HFFc6 (cell line): ENCODE measurements around the gene FOXRED2. TPM values are rescaled to one million over a fixed set of nuclear protein-coding genes. Genes with fewer than 3 reads are reported as not detected.

Source experiments
- DNase-seq: peaks from one replicate; pipeline ENCODE4 v3.0.0-alpha.2; 2018
- H3K27ac Mint-ChIP-seq: 2 replicates; pipeline ENCODE4 v1.8.0; 2020; ENCODE audit warnings: mild to moderate bottlenecking, mixed read lengths
- H3K27me3 Mint-ChIP-seq: 2 replicates; pipeline ENCODE4 v1.8.0; 2021; ENCODE audit warnings: mild to moderate bottlenecking, moderate library complexity, mixed read lengths; ENCODE audit not compliant: insufficient read depth
- H3K36me3 Mint-ChIP-seq: 2 replicates; pipeline ENCODE4 v1.8.0; 2021; ENCODE audit warnings: low read depth, mixed read lengths
- H3K4me1 Mint-ChIP-seq: 2 replicates; pipeline ENCODE4 v1.8.0; 2020; ENCODE audit warnings: low read depth, mixed read lengths
- H3K4me3 Mint-ChIP-seq: 2 replicates; pipeline ENCODE4 v1.8.0; 2020; ENCODE audit warnings: mild to moderate bottlenecking, moderate library complexity, mixed read lengths
- H3K9me3 Mint-ChIP-seq: 2 replicates; pipeline ENCODE4 v1.8.0; 2020; ENCODE audit warnings: mild to moderate bottlenecking, mixed read lengths
- CTCF ChIP-seq: fragments of 200-600 bp; sonication (generic); IDR thresholded peaks from 2 replicates; pipeline ENCODE4 v1.5.0; 2021; ENCODE audit warnings: antibody characterized with exemption, mild to moderate bottlenecking
- total RNA-seq, 6 experiments: library from RNA; stranded (reverse); fragmentation: NEBNext Ultra II Directional; extraction: Animal tissue kit (Norgen Biotek cat#: 25700); gene quantifications; 2 replicates in 1 of 6; 3 replicates in 5 of 6; pipeline ENCODE4 v1.2.3, GENCODE V29; 2021

Gene FOXRED2
- total RNA-seq, 6 experiments from 2014 or later = 2.8 to 4.7 (median 4.2) TPM

DNA sequence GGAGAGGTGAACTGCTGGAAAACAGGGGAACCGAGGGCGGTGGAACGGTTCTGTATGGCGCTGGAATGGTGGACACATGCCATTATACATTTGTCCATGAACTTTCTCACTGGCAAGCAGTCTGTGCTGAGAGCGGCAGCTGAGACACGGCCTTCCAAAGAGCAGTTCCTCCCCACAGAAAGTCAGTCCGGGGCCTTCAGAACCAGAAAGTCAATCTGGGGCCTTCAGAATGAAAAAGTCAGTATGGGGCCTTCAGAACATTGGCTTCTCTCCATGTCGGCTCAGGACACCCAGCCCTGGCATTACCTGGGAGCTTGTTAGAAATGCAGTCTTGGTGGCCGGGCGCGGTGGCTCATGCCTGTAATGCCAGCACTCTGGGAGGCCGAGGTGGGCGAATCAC lies 34.2 kb downstream of the FOXRED2 start:
- Mint-ChIP-seq H3K36me3 (peaks cover 31% of the 10 kb centered on the region), H3K4me3 (no peak overlapping the region), H3K4me1 (peaks cover 47% of the 10 kb centered on the region), H3K27me3 (no peaks in the 10 kb centered on the region; the same call in 1 of the 2 replicates), H3K9me3 (no peaks in the 10 kb centered on the region), H3K27ac (peak overlapping the region; percentile 86)
- DNase-seq = no peak
- TF ChIP-seq CTCF = no peak

GRCh38 chr22:36471341-36471821 lies 35.5 kb downstream of the FOXRED2 start:
- Mint-ChIP-seq H3K4me1 (peaks cover 60% of the 10 kb centered on the region), H3K27me3 (no peaks in the 10 kb centered on the region; the same call in 1 of the 2 replicates), H3K4me3 (peak overlapping the region; percentile 44), H3K36me3 (peaks cover 25% of the 10 kb centered on the region), H3K9me3 (no peaks in the 10 kb centered on the region), H3K27ac (peak overlapping the region; percentile 86)
- DNase-seq = peak; percentile 81
- TF ChIP-seq CTCF = no peak

- Mint-ChIP-seq H3K27me3 (no peaks in the 10 kb centered on the region; the same call in 1 of the 2 replicates), H3K9me3 (no peaks in the 10 kb centered on the region), H3K4me3 (peak overlapping the region; percentile 44), H3K27ac (peak overlapping the region; percentile 86), H3K36me3 (peaks cover 23% of the 10 kb centered on the region), H3K4me1 (peaks cover 64% of the 10 kb centered on the region)
- no peak for TF ChIP-seq CTCF
- DNase-seq = no peak
Measured at GRCh38 chr22:36470994-36471331, 35.9 kb downstream of the FOXRED2 start.

DNA sequence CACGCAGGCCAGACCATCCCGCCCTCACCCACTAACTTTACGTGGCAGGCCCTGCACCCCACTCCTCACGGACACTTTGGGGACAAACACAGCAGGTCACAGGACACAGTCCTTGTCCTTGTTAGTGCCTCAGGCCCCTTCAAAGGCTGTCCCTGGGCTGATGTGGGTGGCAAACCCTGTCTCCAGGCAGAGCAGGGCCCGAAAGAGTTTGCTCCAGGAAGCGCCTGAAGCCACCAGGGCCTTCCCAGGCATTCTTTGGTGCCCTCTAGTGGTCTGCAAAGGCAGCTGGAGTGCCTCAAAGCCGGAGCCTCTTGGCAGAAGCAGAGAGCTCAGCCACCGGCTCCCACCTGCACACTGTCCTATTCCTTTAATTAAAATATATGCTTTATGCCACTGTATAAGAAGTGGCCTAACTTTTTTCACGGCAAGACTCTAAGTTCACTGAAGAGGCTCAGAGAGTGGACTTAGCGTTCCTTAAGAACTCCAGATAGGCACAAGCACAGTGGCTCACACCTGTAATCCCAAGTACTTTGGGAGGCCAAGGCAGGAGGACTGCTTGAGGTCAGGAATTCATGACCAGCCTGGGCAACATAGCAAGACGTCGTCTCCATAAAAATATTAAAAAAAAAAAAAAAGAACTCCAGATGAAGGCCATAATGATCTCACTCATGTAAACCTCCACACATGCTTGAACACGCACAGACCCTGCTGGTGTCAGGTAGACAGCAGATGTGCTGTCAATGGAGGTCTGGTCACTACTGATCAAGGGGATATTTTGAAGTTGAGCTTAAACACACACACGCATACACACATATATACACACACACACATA lies 36.5 kb downstream of the FOXRED2 start:
- Mint-ChIP-seq H3K36me3 (peaks cover 17% of the 10 kb centered on the region), H3K4me3 (peak overlapping the region; percentile 44), H3K9me3 (no peaks in the 10 kb centered on the region), H3K27ac (peak overlapping the region; percentile 86), H3K4me1 (peaks cover 70% of the 10 kb centered on the region), H3K27me3 (no peaks in the 10 kb centered on the region; the same call in 1 of the 2 replicates)
- TF ChIP-seq CTCF = peak; percentile 98
- DNase-seq = peak; percentile 88

GRCh38 chr22:36469094-36469710 lies 37.6 kb downstream of the FOXRED2 start:
- no peak for TF ChIP-seq CTCF
- Mint-ChIP-seq H3K27ac (peak overlapping the region; percentile 86; the same call in 1 of the 2 replicates), H3K9me3 (no peaks in the 10 kb centered on the region), H3K4me1 (peaks cover 79% of the 10 kb centered on the region), H3K27me3 (peaks cover 4% of the 10 kb centered on the region; the same call in 1 of the 2 replicates), H3K36me3 (peaks cover 15% of the 10 kb centered on the region), H3K4me3 (no peak overlapping the region; the same call in 1 of the 2 replicates)
- no peak for DNase-seq
